Measurements from ENCODE around the gene SCN5A.

SCN5A gene

GRCh38 chr3:38622336-38622735, 27.2 kb downstream of the SCN5A start:
- in situ Hi-C loops (cut with HindIII; ENCODE audit: low sequenced_read_pairs) = no loop called here
- H3K4me3 ChIP-seq (ENCODE audit: low read depth, low read length) = no peak overlapping the region
- DNase-seq (ENCODE audit: low read depth, low spot score) = no peak
- TF ChIP-seq, protein P1, sequence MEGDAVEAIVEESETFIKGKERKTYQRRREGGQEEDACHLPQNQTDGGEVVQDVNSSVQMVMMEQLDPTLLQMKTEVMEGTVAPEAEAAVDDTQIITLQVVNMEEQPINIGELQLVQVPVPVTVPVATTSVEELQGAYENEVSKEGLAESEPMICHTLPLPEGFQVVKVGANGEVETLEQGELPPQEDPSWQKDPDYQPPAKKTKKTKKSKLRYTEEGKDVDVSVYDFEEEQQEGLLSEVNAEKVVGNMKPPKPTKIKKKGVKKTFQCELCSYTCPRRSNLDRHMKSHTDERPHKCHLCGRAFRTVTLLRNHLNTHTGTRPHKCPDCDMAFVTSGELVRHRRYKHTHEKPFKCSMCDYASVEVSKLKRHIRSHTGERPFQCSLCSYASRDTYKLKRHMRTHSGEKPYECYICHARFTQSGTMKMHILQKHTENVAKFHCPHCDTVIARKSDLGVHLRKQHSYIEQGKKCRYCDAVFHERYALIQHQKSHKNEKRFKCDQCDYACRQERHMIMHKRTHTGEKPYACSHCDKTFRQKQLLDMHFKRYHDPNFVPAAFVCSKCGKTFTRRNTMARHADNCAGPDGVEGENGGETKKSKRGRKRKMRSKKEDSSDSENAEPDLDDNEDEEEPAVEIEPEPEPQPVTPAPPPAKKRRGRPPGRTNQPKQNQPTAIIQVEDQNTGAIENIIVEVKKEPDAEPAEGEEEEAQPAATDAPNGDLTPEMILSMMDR (IDR thresholded peaks at IDR 0.05; ENCODE audit: low read depth, low read length) = no peak

GRCh38 chr3:38620236-38620635, 29.3 kb downstream of the SCN5A start:
- in situ Hi-C loops (cut with HindIII; ENCODE audit: low sequenced_read_pairs) = no loop called here
- TF ChIP-seq, protein P1 (IDR thresholded peaks at IDR 0.05; ENCODE audit: low read depth, low read length) = no peak
- DNase-seq (ENCODE audit: low read depth, low spot score) = peak; percentile 3
- H3K4me3 ChIP-seq (ENCODE audit: low read depth, low read length) = no peak overlapping the region

DNA sequence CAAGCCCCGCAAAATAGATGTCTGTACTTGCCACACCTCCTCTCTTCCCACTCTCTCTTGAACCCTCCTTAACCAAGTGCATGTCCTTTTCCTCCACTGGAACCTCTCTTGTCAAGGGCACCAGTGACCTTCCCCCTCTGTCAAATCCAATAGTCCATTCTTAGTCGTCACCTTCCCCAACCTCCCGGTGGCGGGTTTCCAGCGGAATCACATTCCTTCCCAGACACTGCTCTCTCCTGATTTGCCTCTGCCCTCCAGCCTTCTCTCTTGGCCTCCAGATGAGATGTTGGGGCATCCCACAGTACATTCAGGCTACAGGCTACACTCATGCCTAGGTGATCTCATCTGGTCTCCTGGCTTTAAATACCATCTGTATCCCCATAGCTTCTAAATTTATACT, 31.1 kb downstream of the SCN5A start:
- no peak overlapping the region for H3K4me3 ChIP-seq (ENCODE audit: low read depth, low read length)
- no peak for DNase-seq (ENCODE audit: low read depth, low spot score)
- TF ChIP-seq, protein P1 (IDR thresholded peaks at IDR 0.05; ENCODE audit: low read depth, low read length) = no peak
- in situ Hi-C loops (cut with HindIII; ENCODE audit: low sequenced_read_pairs) = no loop called here

- DNase-seq (ENCODE audit: low read depth, low spot score) = no peak
- TF ChIP-seq, protein P1 (IDR thresholded peaks at IDR 0.05; ENCODE audit: low read depth, low read length) = no peak
- in situ Hi-C loops (cut with HindIII; ENCODE audit: low sequenced_read_pairs) = no loop called here
- H3K4me3 ChIP-seq (ENCODE audit: low read depth, low read length) = no peak overlapping the region
Measured at GRCh38 chr3:38617586-38617985, 31.9 kb downstream of the SCN5A start.

DNA sequence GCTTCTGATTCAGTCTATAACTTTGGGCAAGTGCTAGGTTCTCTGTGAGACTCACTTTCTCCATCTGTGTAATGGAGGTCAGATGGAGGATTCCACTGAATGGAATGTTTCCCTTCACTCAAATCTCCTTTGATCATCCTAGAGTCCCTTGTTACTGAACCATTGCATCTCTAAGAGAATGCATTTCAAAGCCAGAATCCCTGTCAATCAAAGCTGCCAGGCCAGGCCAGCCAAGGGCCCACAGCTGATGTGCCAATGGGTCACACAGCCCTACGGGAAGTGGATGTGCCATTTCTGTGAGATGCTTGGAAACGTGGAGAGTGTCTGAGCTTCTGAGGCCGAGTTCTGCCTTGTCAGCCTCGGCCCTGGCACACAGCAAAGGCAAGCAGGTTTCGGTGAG, 32.4 kb downstream of the SCN5A start:
- in situ Hi-C loops (cut with HindIII; ENCODE audit: low sequenced_read_pairs) = no loop called here
- TF ChIP-seq, protein P1 (IDR thresholded peaks at IDR 0.05; ENCODE audit: low read depth, low read length) = no peak
- no peak overlapping the region for H3K4me3 ChIP-seq (ENCODE audit: low read depth, low read length)
- no peak for DNase-seq (ENCODE audit: low read depth, low spot score)

GRCh38 chr3:38616658-38617057, 32.8 kb downstream of the SCN5A start:
- in situ Hi-C loops (cut with HindIII; ENCODE audit: low sequenced_read_pairs) = no loop called here

More at GRCh38 chr3:38616658-38617057, 32.8 kb downstream of the SCN5A start:
- DNase-seq (ENCODE audit: low read depth, low spot score) = no peak
- no peak overlapping the region for H3K4me3 ChIP-seq (ENCODE audit: low read depth, low read length)
- TF ChIP-seq, protein P1 (IDR thresholded peaks at IDR 0.05; ENCODE audit: low read depth, low read length) = no peak

All from astrocyte of the spinal cord (primary cell).